Hepatocyte (in vitro differentiated cells): ENCODE measurements around the gene TEKT5. TPM values are rescaled to one million over a fixed set of nuclear protein-coding genes. Genes with fewer than 3 reads are reported as not detected.

Experiments
- DNase-seq: peaks from one replicate; pipeline ENCODE4 v3.0.0-alpha.2; 2016; ENCODE audit warnings: low spot score
- H2AFZ ChIP-seq: fragments of 200-600 bp; sonication (generic); 2 replicates; pipeline ENCODE4 v1.6.0; 2016; ENCODE audit warnings: antibody characterized with exemption, mild to moderate bottlenecking
- H3K27ac ChIP-seq: fragments of 200-600 bp; sonication (generic); 2 replicates; pipeline ENCODE4 v1.5.1; 2016; ENCODE audit warnings: mild to moderate bottlenecking
- H3K27me3 ChIP-seq: fragments of 200-600 bp; sonication (generic); 2 replicates; pipeline ENCODE4 v1.6.1; 2016
- H3K36me3 ChIP-seq: fragments of 200-600 bp; sonication (generic); replicated peaks from 2 replicates; pipeline ENCODE4 v1.5.1; 2016; ENCODE audit warnings: low read depth; ENCODE audit not compliant: insufficient read depth
- H3K4me1 ChIP-seq: fragments of 200-600 bp; sonication (generic); 2 replicates; pipeline ENCODE4 v1.5.1; 2016; ENCODE audit warnings: mild to moderate bottlenecking, moderate library complexity; ENCODE audit not compliant: insufficient read depth
- H3K4me2 ChIP-seq: fragments of 200-600 bp; sonication (generic); 2 replicates; pipeline ENCODE4 v1.6.0; 2016
- H3K4me3 ChIP-seq: fragments of 200-600 bp; sonication (generic); 2 replicates; pipeline ENCODE4 v1.5.1; 2016; ENCODE audit warnings: mild to moderate bottlenecking
- H3K79me2 ChIP-seq: fragments of 200-600 bp; sonication (generic); 2 replicates; pipeline ENCODE4 v1.6.0; 2017; ENCODE audit warnings: mild to moderate bottlenecking
- H3K9me2 ChIP-seq: fragments of 200-600 bp; sonication (generic); replicated peaks from 2 replicates; pipeline ENCODE4 v1.6.0; 2017; ENCODE audit warnings: mild to moderate bottlenecking; ENCODE audit not compliant: insufficient read depth
- H3K9me3 ChIP-seq: fragments of 200-600 bp; sonication (generic); 2 replicates; pipeline ENCODE4 v1.5.1; 2016; ENCODE audit warnings: low read depth, mild to moderate bottlenecking
- H4K20me1 ChIP-seq: fragments of 200-600 bp; sonication (generic); 2 replicates; pipeline ENCODE4 v1.6.0; 2016; ENCODE audit warnings: mild to moderate bottlenecking; ENCODE audit not compliant: insufficient read depth, poor library complexity, severe bottlenecking
- CTCF ChIP-seq: fragments of 200-600 bp; sonication (generic); IDR thresholded peaks from 2 replicates; pipeline ENCODE4 v1.5.1; 2016; ENCODE audit warnings: antibody characterized with exemption, mild to moderate bottlenecking; ENCODE audit not compliant: poor library complexity
- EZH2 ChIP-seq: fragments of 200-600 bp; sonication (generic); IDR thresholded peaks from 2 replicates; pipeline ENCODE4 v1.6.1; 2016; ENCODE audit warnings: antibody characterized with exemption, mild to moderate bottlenecking, borderline replicate concordance
- EZH2phosphoT487 ChIP-seq: fragments of 200-600 bp; sonication (generic); IDR thresholded peaks from one replicate; pipeline ENCODE4 v1.6.1; 2018; ENCODE audit warnings: antibody characterized with exemption, mild to moderate bottlenecking, low read depth, moderate library complexity; ENCODE audit not compliant: unreplicated experiment, severe bottlenecking
- WGBS: methylation state at CpG from one replicate; pipeline ENCODE4 v1.1.6; 2016; ENCODE audit warnings: low lambda C conversion rate; ENCODE audit errors: missing lambda C conversion rate; 5-methylcytosine and 5-hydroxymethylcytosine counted together
- polyA plus RNA-seq: library from polyadenylated mRNA; unstranded; fragments of >200 nt; fragmentation: Nextera tagmentation; extraction: Ambion mirVana; gene quantifications from 2 replicates; pipeline ENCODE4 v1.2.1, GENCODE V29; 2016
- total RNA-seq: library from RNA; depleted of rRNA; stranded (reverse); fragments of >200 nt; gene quantifications from 2 replicates; pipeline ENCODE4 v1.2.3, GENCODE V29; 2014

The TEKT5 gene
- total and polyA plus RNA-seq, 2 experiments from 2014 or later = not detected

GRCh38 chr16:10606607-10607006, 88.1 kb downstream of the TEKT5 start:
- no peaks in the 10 kb centered on the region for H3K79me2 ChIP-seq
- H3K4me3 ChIP-seq = no peak overlapping the region
- H3K36me3 ChIP-seq = no peaks in the 10 kb centered on the region
- no peak overlapping the region for H3K27ac ChIP-seq
- WGBS = 69% methylated on average over 6 of the region's 6 CpGs
- H3K27me3 ChIP-seq = no peaks in the 10 kb centered on the region
- no peak for DNase-seq
- H3K9me2 ChIP-seq = no peaks in the 10 kb centered on the region
- no peak for TF ChIP-seq EZH2
- no peak for TF ChIP-seq EZH2phosphoT487
- TF ChIP-seq CTCF = no peak
- no peaks in the 10 kb centered on the region for H4K20me1 ChIP-seq
- no peak overlapping the region for H2AFZ ChIP-seq
- peaks cover 9% of the 10 kb centered on the region for H3K4me1 ChIP-seq
- no peaks in the 10 kb centered on the region for H3K9me3 ChIP-seq
- no peak overlapping the region for H3K4me2 ChIP-seq

GRCh38 chr16:10605636-10606035, 89.1 kb downstream of the TEKT5 start:
- Histone ChIP-seq H3K27me3 (no peaks in the 10 kb centered on the region), H3K9me3 (no peaks in the 10 kb centered on the region), H3K4me2 (no peak overlapping the region), H3K9me2 (no peaks in the 10 kb centered on the region), H4K20me1 (no peaks in the 10 kb centered on the region), H2AFZ (no peak overlapping the region), H3K4me3 (no peak overlapping the region), H3K79me2 (no peaks in the 10 kb centered on the region), H3K27ac (no peak overlapping the region), H3K36me3 (no peaks in the 10 kb centered on the region), H3K4me1 (peaks cover 15% of the 10 kb centered on the region)
- no peak for DNase-seq
- 89% methylated on average over 3 of the region's 3 CpGs for WGBS
- TF ChIP-seq CTCF (no peak), EZH2phosphoT487 (no peak), EZH2 (no peak)

- 43% methylated on average over 13 of the region's 13 CpGs for WGBS
- Histone ChIP-seq H2AFZ (no peak overlapping the region), H3K27me3 (no peaks in the 10 kb centered on the region), H3K9me3 (no peaks in the 10 kb centered on the region), H3K36me3 (no peaks in the 10 kb centered on the region), H3K4me1 (peaks cover 8% of the 10 kb centered on the region), H3K79me2 (no peaks in the 10 kb centered on the region), H3K27ac (peak overlapping the region; percentile 55), H3K9me2 (no peaks in the 10 kb centered on the region), H3K4me3 (no peak overlapping the region), H3K4me2 (no peak overlapping the region), H4K20me1 (no peaks in the 10 kb centered on the region)
- no peak for TF ChIP-seq EZH2
- TF ChIP-seq EZH2phosphoT487 = no peak
- TF ChIP-seq CTCF = no peak
- DNase-seq = no peak
Observed at GRCh38 chr16:10601444-10602408, 93.0 kb downstream of the TEKT5 start.
